ENCODE data around the gene CCDC88A.

DNA sequence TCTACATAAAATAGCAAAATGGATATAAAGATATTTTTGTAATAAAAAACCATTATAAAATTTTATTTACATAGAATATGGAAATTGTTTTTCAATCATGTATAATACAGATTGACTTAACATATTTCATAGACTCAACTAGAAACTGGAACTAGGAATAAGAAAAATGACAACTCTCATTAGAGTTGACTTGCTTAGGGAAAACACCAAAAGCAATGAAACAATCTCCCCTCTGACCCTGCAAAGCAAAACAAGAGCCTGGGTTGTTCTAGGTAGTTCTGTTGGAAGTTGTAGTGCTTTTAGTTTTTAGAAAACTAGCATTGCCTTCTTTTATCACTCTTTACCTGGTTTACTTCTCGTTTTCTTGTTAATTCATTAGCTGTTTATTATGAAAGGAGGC is 118.4 kb downstream of the CCDC88A start:
- TF ChIP-seq, protein P1, sequence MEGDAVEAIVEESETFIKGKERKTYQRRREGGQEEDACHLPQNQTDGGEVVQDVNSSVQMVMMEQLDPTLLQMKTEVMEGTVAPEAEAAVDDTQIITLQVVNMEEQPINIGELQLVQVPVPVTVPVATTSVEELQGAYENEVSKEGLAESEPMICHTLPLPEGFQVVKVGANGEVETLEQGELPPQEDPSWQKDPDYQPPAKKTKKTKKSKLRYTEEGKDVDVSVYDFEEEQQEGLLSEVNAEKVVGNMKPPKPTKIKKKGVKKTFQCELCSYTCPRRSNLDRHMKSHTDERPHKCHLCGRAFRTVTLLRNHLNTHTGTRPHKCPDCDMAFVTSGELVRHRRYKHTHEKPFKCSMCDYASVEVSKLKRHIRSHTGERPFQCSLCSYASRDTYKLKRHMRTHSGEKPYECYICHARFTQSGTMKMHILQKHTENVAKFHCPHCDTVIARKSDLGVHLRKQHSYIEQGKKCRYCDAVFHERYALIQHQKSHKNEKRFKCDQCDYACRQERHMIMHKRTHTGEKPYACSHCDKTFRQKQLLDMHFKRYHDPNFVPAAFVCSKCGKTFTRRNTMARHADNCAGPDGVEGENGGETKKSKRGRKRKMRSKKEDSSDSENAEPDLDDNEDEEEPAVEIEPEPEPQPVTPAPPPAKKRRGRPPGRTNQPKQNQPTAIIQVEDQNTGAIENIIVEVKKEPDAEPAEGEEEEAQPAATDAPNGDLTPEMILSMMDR (conservative IDR thresholded peaks at IDR 0.05) = no peak
- TF ChIP-seq ZFX (IDR thresholded peaks at IDR 0.05) = no peak
